HepG2 (cell line): ENCODE measurements around the gene TUBA4B. TPM values are rescaled to one million over a fixed set of nuclear protein-coding genes. Genes with fewer than 3 reads are reported as not detected.

ENCODE experiments used
- ATAC-seq: fragments of 200-7000 bp; cut with Tn5 transposase; 3 replicates; pipeline ENCODE4 v1.9.1; 2020; ENCODE audit warnings: mild to moderate bottlenecking, moderate library complexity
- BruUV-seq: library from RNA; stranded (reverse); fragments of 400-500 nt; replicated peaks from 2 replicates; lab custom pipeline; 2021; lab: Mats Ljungman, UMichigan
- CTCF ChIA-PET: fragments of 300-600 bp; formaldehyde crosslinking; extraction: SDS; loops from one replicate; lab custom pipeline; 2021; ENCODE audit warnings: low total read pairs, inconsistent platforms, low intra/inter-chr PET ratio; lab: Yijun Ruan, JAX
- POLR2A ChIA-PET: fragments of 350-600 bp; sonication (Branson Sonifier 250); formaldehyde crosslinking; loops from one replicate; lab custom pipeline; 2020; ENCODE audit warnings: antibody characterized with exemption, inconsistent platforms; lab: Yijun Ruan, JAX
- DNase-seq: peaks from one replicate; pipeline ENCODE4 v3.0.0-alpha.2; 2015; ENCODE audit warnings: low spot score
- FAIRE-seq: peaks from 3 replicates; lab custom pipeline; 2011; peaks lifted over from hg19 to GRCh38; lab: Jason Lieb, UNC
- H2AFZ ChIP-seq: one replicate; pipeline ENCODE4 v1.6.1; 2011; ENCODE audit warnings: low read length, inconsistent platforms
- H3K27ac ChIP-seq: fragments of 300-600 bp; 3 replicates; pipeline ENCODE4 v1.8.0; 2011; ENCODE audit warnings: mixed run types, mild to moderate bottlenecking, mixed read lengths, low read length, inconsistent platforms; ENCODE audit not compliant: insufficient read depth; ENCODE audit errors: extremely low read length
- H3K27me3 ChIP-seq, 2 experiments: fragments of 200-600 bp in 1 of 2; 2 replicates in 1 of 2; 3 replicates in 1 of 2; pipeline versions ENCODE4 v1.6.0 to v1.8.0; 2011; ENCODE audit warnings: low read length in 2 of 2, mild to moderate bottlenecking in 2 of 2, moderate library complexity in 2 of 2, inconsistent platforms in 1 of 2; ENCODE audit not compliant: insufficient read depth in 2 of 2, control insufficient read depth in 1 of 2
- H3K36me3 ChIP-seq, 2 experiments: fragments of 200-600 bp in 1 of 2; replicated peaks in 1 of 2; 2 replicates in 1 of 2; 3 replicates in 1 of 2; pipeline versions ENCODE4 v1.5.1 to v1.8.0; 2011; ENCODE audit warnings: low read length in 2 of 2, inconsistent platforms in 1 of 2; ENCODE audit not compliant: insufficient read depth in 2 of 2, control insufficient read depth in 1 of 2
- H3K4me1 ChIP-seq: 2 replicates; pipeline ENCODE4 v1.5.1; 2012; ENCODE audit warnings: low read length, inconsistent platforms; ENCODE audit not compliant: insufficient read depth
- H3K4me2 ChIP-seq: 2 replicates; pipeline ENCODE4 v1.6.0; 2011; ENCODE audit warnings: low read depth, low read length, inconsistent platforms
- H3K4me3 ChIP-seq, 3 experiments: fragments of 200-600 bp in 1 of 3; sonication (generic), shearing (Covaris generic) in 1 of 3; replicated peaks in 1 of 3; 2 replicates each; pipeline ENCODE4 v1.5.1; 2011 to 2016; ENCODE audit warnings: low read length in 3 of 3, inconsistent platforms in 2 of 3, low read depth in 2 of 3, mild to moderate bottlenecking in 2 of 3, control low read depth in 1 of 3, mixed read lengths in 1 of 3; ENCODE audit not compliant: insufficient read depth in 1 of 3
- H3K79me2 ChIP-seq: one replicate; pipeline ENCODE4 v1.6.1; 2011; ENCODE audit warnings: low read length, inconsistent platforms; ENCODE audit not compliant: insufficient read depth
- H3K9ac ChIP-seq: 2 replicates; pipeline ENCODE4 v1.6.0; 2011; ENCODE audit warnings: mild to moderate bottlenecking, low read depth, low read length, inconsistent platforms; ENCODE audit not compliant: insufficient read depth
- H3K9me3 ChIP-seq: 2 replicates; pipeline ENCODE4 v1.5.1; 2012; ENCODE audit warnings: mild to moderate bottlenecking, low read length
- H4K20me1 ChIP-seq: 2 replicates; pipeline ENCODE4 v1.6.0; 2011; ENCODE audit warnings: inconsistent platforms, mild to moderate bottlenecking, low read length, moderate library complexity; ENCODE audit not compliant: insufficient read depth
- ATAD3A ChIP-seq: sonication (generic); formaldehyde crosslinking; IDR thresholded peaks from 2 replicates; pipeline ENCODE4 v1.4.0; 2020; ENCODE audit warnings: missing genetic modification reagents
- BHLHE40 ChIP-seq: IDR thresholded peaks from 2 replicates; pipeline ENCODE4 v1.6.1; 2011; ENCODE audit warnings: low read length, improper control_type of control experiment
- GATAD2A ChIP-seq: IDR thresholded peaks from 2 replicates; pipeline ENCODE4 v1.6.1; 2016
- HHEX ChIP-seq: IDR thresholded peaks from 2 replicates; pipeline ENCODE4 v1.6.1; 2016; ENCODE audit warnings: control low read depth
- MAZ ChIP-seq, 2 experiments: sonication (generic) in 1 of 2; formaldehyde crosslinking in 1 of 2; IDR thresholded peaks; 2 replicates each; pipeline versions ENCODE4 v1.5.0 to v1.6.1; 2012 to 2020; ENCODE audit warnings: low read depth in 2 of 2, mild to moderate bottlenecking in 2 of 2, borderline replicate concordance in 1 of 2, improper control_type of control experiment in 1 of 2, low read length in 1 of 2, missing genetic modification reagents in 1 of 2, moderate library complexity in 1 of 2
- NFYB ChIP-seq: sonication (generic); formaldehyde crosslinking; IDR thresholded peaks from 2 replicates; pipeline ENCODE4 v1.4.0; 2020; ENCODE audit warnings: missing genetic modification reagents
- RBAK ChIP-seq: sonication (generic); formaldehyde crosslinking; IDR thresholded peaks from 2 replicates; pipeline ENCODE4 v1.5.1; 2020; ENCODE audit warnings: mild to moderate bottlenecking, missing genetic modification reagents
- RXRA ChIP-seq: sonication (generic); formaldehyde crosslinking; IDR thresholded peaks from 2 replicates; pipeline ENCODE4 v1.5.1; 2020; ENCODE audit warnings: missing genetic modification reagents
- SALL1 ChIP-seq: sonication (generic); formaldehyde crosslinking; IDR thresholded peaks from 2 replicates; pipeline ENCODE4 v1.8.0; 2022; ENCODE audit warnings: mild to moderate bottlenecking, missing genetic modification reagents
- SIX1 ChIP-seq: sonication (generic); formaldehyde crosslinking; IDR thresholded peaks from 2 replicates; pipeline ENCODE4 v1.4.0; 2020; ENCODE audit warnings: missing genetic modification reagents, borderline replicate concordance
- ZBTB7A ChIP-seq: sonication (generic); formaldehyde crosslinking; IDR thresholded peaks from 2 replicates; pipeline ENCODE4 v1.8.0; 2022; ENCODE audit warnings: mild to moderate bottlenecking, missing genetic modification reagents
- ZSCAN21 ChIP-seq: sonication (generic); formaldehyde crosslinking; IDR thresholded peaks from 2 replicates; pipeline ENCODE4 v1.8.0; 2022; ENCODE audit warnings: mild to moderate bottlenecking, missing genetic modification reagents, moderate library complexity, borderline replicate concordance
- WGBS: methylation state at CpG from one replicate; pipeline ENCODE4 v1.1.6; 2017; ENCODE audit warnings: low lambda C conversion rate; 5-methylcytosine and 5-hydroxymethylcytosine counted together
- in situ Hi-C: cut with HindIII; loops from 2 replicates; pipeline ENCODE4 v1.10.0; 2017; ENCODE audit warnings: low pct_unique_long_range_greater_than_20kb; ENCODE audit not compliant: extremely low pct_ligation_motif_present
- intact Hi-C: fragments of 100-400 bp; cut with micrococcal nuclease; formaldehyde crosslinking; loops from one replicate; pipeline ENCODE4 v1.10.0; 2022; ENCODE audit not compliant: unreplicated experiment
- polyA plus RNA-seq, 8 experiments: library from polyadenylated mRNA; depleted of rRNA in 3 of 8; stranded (reverse) in 7 of 8; unstranded in 1 of 8; fragments of >200 nt; fragmentation: Illumina TruSeq in 4 of 8; extraction: Trizol in 4 of 8; gene quantifications; 2 replicates each; pipeline versions ENCODE4 v1.2.1 to v1.2.3, GENCODE V29; 2011 to 2016; ENCODE audit warnings: low read depth in 4 of 8, missing spikeins in 1 of 8, mixed read lengths in 1 of 8; ENCODE audit not compliant: insufficient read depth in 1 of 8
- total RNA-seq, 5 experiments: library from RNA; depleted of rRNA; stranded (reverse); fragments of >200 nt; fragmentation: Illumina TruSeq; extraction: Trizol; gene quantifications; 2 replicates each; pipeline ENCODE4 v1.2.3, GENCODE V29; 2016; ENCODE audit warnings: low read depth in 1 of 5
- TF ChIP-seq, protein P1 (sequence below): sonication (generic); formaldehyde crosslinking; IDR thresholded peaks from 2 replicates; pipeline ENCODE4 v1.5.0; 2020; ENCODE audit warnings: missing genetic modification reagents
- TF ChIP-seq, protein P2 (sequence below): IDR thresholded peaks from 2 replicates; pipeline ENCODE4 v1.6.1; 2012; ENCODE audit warnings: inconsistent platforms
- TF ChIP-seq, protein P3 (sequence below): sonication (generic); formaldehyde crosslinking; IDR thresholded peaks from 2 replicates; pipeline ENCODE4 v1.4.0; 2020; ENCODE audit warnings: missing genetic modification reagents
- TF ChIP-seq, protein P4 (sequence below): sonication (generic); formaldehyde crosslinking; IDR thresholded peaks from 2 replicates; pipeline ENCODE4 v1.5.0; 2020; ENCODE audit warnings: missing genetic modification reagents
- TF ChIP-seq, protein P5 (sequence below): sonication (generic); formaldehyde crosslinking; IDR thresholded peaks from 2 replicates; pipeline ENCODE4 v1.4.0; 2020; ENCODE audit warnings: missing genetic modification reagents
- TF ChIP-seq, protein P6 (sequence below): sonication (generic); formaldehyde crosslinking; IDR thresholded peaks from 2 replicates; pipeline ENCODE4 v1.8.0; 2022; ENCODE audit warnings: missing genetic modification reagents, mild to moderate bottlenecking, borderline replicate concordance

Gene TUBA4B
- total and polyA plus RNA-seq, 2 of the 13 experiments (the other 11 are each of a cell fraction or from before 2014, with no cell fraction given), result 0.18 to 0.22 TPM

DNA sequence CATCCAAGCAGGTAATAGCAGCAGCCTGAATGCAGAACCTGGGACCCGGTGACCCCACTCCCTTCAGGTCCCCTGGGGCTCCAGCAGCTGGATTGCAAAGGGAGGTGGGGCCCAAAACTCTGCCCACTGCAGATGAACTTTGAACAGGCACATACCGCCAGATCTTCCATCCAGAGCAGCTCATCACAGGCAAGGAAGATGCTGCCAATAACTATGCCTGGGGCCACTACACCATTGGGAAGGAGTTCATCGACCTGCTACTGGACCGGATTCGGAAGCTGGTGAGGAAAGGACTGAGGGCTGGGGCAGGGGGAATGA is 17.0 kb downstream of the TUBA4B start:
- 4% methylated on average over 5 of the region's 5 CpGs for WGBS
- DNase-seq (no peak), FAIRE-seq (peak; percentile 48), ATAC-seq (peak; percentile 55)
- no peak overlapping the region for H3K27ac ChIP-seq
- H3K36me3 ChIP-seq, result no peaks in the 10 kb centered on the region
- peak overlapping the region; percentile 52 for H3K4me2 ChIP-seq
- H3K4me3 ChIP-seq, result no peak overlapping the region
- no peak overlapping the region for H2AFZ ChIP-seq
- in situ Hi-C loops (no loop called here), intact Hi-C loops (no loop called here)
- H3K4me1 ChIP-seq, result peaks cover 41% of the 10 kb centered on the region
- no peak overlapping the region for H3K9ac ChIP-seq
- H4K20me1 ChIP-seq, result no peaks in the 10 kb centered on the region
- ChIA-PET POLR2A (interaction anchor here (0.9 to 2.1 kb wide), 12 partner anchors 9 to 117 kb away, joined by 3 to 22 read pairs (median 4); partner anchors contain the start of genes ANKZF1, ATG9A, DNAJB2 and DNPEP), CTCF (no interaction called here)
- no peaks in the 10 kb centered on the region for H3K79me2 ChIP-seq
- H3K27me3 ChIP-seq, result peaks cover 2 to 21% of the 10 kb centered on the region in 2 experiments; a peak in 3 of 5 replicates
- no peaks in the 10 kb centered on the region for H3K9me3 ChIP-seq
- no TSS peak for BruUV-seq
- TF ChIP-seq, protein P1, sequence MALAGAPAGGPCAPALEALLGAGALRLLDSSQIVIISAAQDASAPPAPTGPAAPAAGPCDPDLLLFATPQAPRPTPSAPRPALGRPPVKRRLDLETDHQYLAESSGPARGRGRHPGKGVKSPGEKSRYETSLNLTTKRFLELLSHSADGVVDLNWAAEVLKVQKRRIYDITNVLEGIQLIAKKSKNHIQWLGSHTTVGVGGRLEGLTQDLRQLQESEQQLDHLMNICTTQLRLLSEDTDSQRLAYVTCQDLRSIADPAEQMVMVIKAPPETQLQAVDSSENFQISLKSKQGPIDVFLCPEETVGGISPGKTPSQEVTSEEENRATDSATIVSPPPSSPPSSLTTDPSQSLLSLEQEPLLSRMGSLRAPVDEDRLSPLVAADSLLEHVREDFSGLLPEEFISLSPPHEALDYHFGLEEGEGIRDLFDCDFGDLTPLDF (CRISPR knock-in tag), result no peak
- TF ChIP-seq GATAD2A (CRISPR knock-in tag) (peak; percentile 31; the same call in 1 of the 2 replicates), HHEX (CRISPR knock-in tag) (no peak), ZBTB7A (no peak), RXRA (peak; percentile 32; the same call in 1 of the 2 replicates), NFYB (CRISPR knock-in tag) (0 out of 2 replicates have a peak, but pooled peaks have one; percentile 5), SALL1 (CRISPR knock-in tag) (0 out of 2 replicates have a peak, but pooled peaks have one; percentile 9), SIX1 (no peak), ZSCAN21 (CRISPR knock-in tag) (no peak), MAZ (IDR thresholded peaks at IDR 0.05; ENCODE audit: borderline replicate concordance, low read depth, low read length) (no peak), MAZ (CRISPR knock-in tag; IDR thresholded peaks at IDR 0.05; ENCODE audit: low read depth) (no peak), ATAD3A (no peak), RBAK (CRISPR knock-in tag) (no peak), BHLHE40 (no peak)
- TF ChIP-seq, protein P2, sequence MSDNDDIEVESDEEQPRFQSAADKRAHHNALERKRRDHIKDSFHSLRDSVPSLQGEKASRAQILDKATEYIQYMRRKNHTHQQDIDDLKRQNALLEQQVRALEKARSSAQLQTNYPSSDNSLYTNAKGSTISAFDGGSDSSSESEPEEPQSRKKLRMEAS, result peak; percentile 5; the same call in 1 of the 2 replicates
- TF ChIP-seq, protein P3, sequence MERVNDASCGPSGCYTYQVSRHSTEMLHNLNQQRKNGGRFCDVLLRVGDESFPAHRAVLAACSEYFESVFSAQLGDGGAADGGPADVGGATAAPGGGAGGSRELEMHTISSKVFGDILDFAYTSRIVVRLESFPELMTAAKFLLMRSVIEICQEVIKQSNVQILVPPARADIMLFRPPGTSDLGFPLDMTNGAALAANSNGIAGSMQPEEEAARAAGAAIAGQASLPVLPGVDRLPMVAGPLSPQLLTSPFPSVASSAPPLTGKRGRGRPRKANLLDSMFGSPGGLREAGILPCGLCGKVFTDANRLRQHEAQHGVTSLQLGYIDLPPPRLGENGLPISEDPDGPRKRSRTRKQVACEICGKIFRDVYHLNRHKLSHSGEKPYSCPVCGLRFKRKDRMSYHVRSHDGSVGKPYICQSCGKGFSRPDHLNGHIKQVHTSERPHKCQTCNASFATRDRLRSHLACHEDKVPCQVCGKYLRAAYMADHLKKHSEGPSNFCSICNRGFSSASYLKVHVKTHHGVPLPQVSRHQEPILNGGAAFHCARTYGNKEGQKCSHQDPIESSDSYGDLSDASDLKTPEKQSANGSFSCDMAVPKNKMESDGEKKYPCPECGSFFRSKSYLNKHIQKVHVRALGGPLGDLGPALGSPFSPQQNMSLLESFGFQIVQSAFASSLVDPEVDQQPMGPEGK (CRISPR knock-in tag), result peak; percentile 58; the same call in 1 of the 2 replicates
- TF ChIP-seq, protein P4, sequence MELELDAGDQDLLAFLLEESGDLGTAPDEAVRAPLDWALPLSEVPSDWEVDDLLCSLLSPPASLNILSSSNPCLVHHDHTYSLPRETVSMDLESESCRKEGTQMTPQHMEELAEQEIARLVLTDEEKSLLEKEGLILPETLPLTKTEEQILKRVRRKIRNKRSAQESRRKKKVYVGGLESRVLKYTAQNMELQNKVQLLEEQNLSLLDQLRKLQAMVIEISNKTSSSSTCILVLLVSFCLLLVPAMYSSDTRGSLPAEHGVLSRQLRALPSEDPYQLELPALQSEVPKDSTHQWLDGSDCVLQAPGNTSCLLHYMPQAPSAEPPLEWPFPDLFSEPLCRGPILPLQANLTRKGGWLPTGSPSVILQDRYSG, result no peak
- TF ChIP-seq, protein P5, sequence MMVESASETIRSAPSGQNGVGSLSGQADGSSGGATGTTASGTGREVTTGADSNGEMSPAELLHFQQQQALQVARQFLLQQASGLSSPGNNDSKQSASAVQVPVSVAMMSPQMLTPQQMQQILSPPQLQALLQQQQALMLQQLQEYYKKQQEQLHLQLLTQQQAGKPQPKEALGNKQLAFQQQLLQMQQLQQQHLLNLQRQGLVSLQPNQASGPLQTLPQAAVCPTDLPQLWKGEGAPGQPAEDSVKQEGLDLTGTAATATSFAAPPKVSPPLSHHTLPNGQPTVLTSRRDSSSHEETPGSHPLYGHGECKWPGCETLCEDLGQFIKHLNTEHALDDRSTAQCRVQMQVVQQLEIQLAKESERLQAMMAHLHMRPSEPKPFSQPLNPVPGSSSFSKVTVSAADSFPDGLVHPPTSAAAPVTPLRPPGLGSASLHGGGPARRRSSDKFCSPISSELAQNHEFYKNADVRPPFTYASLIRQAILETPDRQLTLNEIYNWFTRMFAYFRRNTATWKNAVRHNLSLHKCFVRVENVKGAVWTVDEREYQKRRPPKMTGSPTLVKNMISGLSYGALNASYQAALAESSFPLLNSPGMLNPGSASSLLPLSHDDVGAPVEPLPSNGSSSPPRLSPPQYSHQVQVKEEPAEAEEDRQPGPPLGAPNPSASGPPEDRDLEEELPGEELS, result no peak
- TF ChIP-seq, protein P6, sequence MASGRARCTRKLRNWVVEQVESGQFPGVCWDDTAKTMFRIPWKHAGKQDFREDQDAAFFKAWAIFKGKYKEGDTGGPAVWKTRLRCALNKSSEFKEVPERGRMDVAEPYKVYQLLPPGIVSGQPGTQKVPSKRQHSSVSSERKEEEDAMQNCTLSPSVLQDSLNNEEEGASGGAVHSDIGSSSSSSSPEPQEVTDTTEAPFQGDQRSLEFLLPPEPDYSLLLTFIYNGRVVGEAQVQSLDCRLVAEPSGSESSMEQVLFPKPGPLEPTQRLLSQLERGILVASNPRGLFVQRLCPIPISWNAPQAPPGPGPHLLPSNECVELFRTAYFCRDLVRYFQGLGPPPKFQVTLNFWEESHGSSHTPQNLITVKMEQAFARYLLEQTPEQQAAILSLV (CRISPR knock-in tag), result peak; percentile 67; the same call in 1 of the 2 replicates
